GM12878 (cell line): ENCODE measurements around the gene VSTM5.

Experiments used
- BMI1 ChIP-seq: fragments of 450-650 bp; IDR thresholded peaks from 2 replicates; pipeline ENCODE4 v1.6.1; 2016; ENCODE audit warnings: mild to moderate bottlenecking, moderate library complexity, borderline replicate concordance
- CTCF ChIP-seq, 3 experiments: IDR thresholded peaks in 2 of 3; conservative IDR thresholded peaks in 1 of 3; 2 replicates each; pipeline ENCODE4 v1.5.1; 2011; ENCODE audit warnings: low read depth in 3 of 3, low read length in 3 of 3, mild to moderate bottlenecking in 3 of 3, control low read depth in 2 of 3, moderate library complexity in 2 of 3, inconsistent platforms in 1 of 3, mixed read lengths in 1 of 3; ENCODE audit not compliant: control insufficient read depth in 2 of 3, insufficient read depth in 1 of 3; ENCODE audit errors: extremely low read depth in 1 of 3
- EP300 ChIP-seq, 2 experiments: fragments of 150-350 bp in 1 of 2; IDR thresholded peaks; 2 replicates each; pipeline ENCODE4 v1.6.1; 2011 to 2012; ENCODE audit warnings: low read depth in 2 of 2, low read length in 2 of 2, borderline replicate concordance in 1 of 2, improper control_type of control experiment in 1 of 2, inconsistent platforms in 1 of 2; ENCODE audit not compliant: control insufficient read depth in 1 of 2
- EZH2 ChIP-seq: IDR thresholded peaks from 2 replicates; pipeline ENCODE4 v1.6.1; 2012; ENCODE audit warnings: low read depth, mild to moderate bottlenecking, control low read depth, inconsistent platforms, low read length, borderline replicate concordance; ENCODE audit not compliant: control insufficient read depth
- HDAC6 ChIP-seq: fragments of 200-600 bp; sonication (generic); IDR thresholded peaks from one replicate; pipeline ENCODE4 v1.8.0; 2017; ENCODE audit warnings: antibody characterized with exemption; ENCODE audit not compliant: unreplicated experiment
- IKZF2 ChIP-seq, 2 experiments: fragments of 450-650 bp; IDR thresholded peaks; 2 replicates each; pipeline ENCODE4 v1.6.1; 2017; ENCODE audit warnings: mild to moderate bottlenecking in 2 of 2, moderate library complexity in 2 of 2
- MYC ChIP-seq: IDR thresholded peaks from 2 replicates; pipeline ENCODE4 v1.6.1; 2011; ENCODE audit warnings: mild to moderate bottlenecking, low read length, moderate library complexity, inconsistent platforms; ENCODE audit not compliant: insufficient read depth, insufficient replicate concordance, insufficient read length, severe bottlenecking
- NFIC ChIP-seq: IDR thresholded peaks from 2 replicates; pipeline ENCODE4 v1.6.1; 2012; ENCODE audit warnings: low read depth, mild to moderate bottlenecking, inconsistent platforms, low read length, moderate library complexity
- POLR2A ChIP-seq: IDR thresholded peaks from 2 replicates; pipeline ENCODE4 v1.6.1; 2011; ENCODE audit warnings: low read depth, mild to moderate bottlenecking, low read length
- POLR2AphosphoS5 ChIP-seq: IDR thresholded peaks from 2 replicates; pipeline ENCODE4 v1.6.1; 2011; ENCODE audit warnings: mild to moderate bottlenecking, low read length, inconsistent platforms
- RAD21 ChIP-seq: IDR thresholded peaks from 2 replicates; pipeline ENCODE4 v1.6.1; 2011; ENCODE audit warnings: mild to moderate bottlenecking, low read depth, low read length, moderate library complexity; ENCODE audit not compliant: insufficient read depth
- RCOR1 ChIP-seq: conservative IDR thresholded peaks from 2 replicates; pipeline ENCODE4 v1.6.1; 2012; ENCODE audit warnings: low read depth, low read length, improper control_type of control experiment
- SUZ12 ChIP-seq: fragments of 200-600 bp; sonication (generic); IDR thresholded peaks from one replicate; pipeline ENCODE4 v1.6.1; 2018; ENCODE audit warnings: antibody characterized with exemption, mild to moderate bottlenecking; ENCODE audit not compliant: unreplicated experiment
- ZSCAN29 ChIP-seq: fragments of 450-650 bp; IDR thresholded peaks from 2 replicates; pipeline ENCODE4 v1.6.1; 2017; ENCODE audit warnings: mild to moderate bottlenecking, moderate library complexity

GRCh38 chr11:93783765-93784144 is 66.7 kb downstream of the VSTM5 start:
- peak in 1 of 3 experiments; percentile 12; a peak in 1 of 6 replicates for TF ChIP-seq CTCF (IDR thresholded peaks at IDR 0.05 in 2 of 3, conservative IDR thresholded peaks at IDR 0.05 in 1 of 3; ENCODE audit: control insufficient read depth in 2 of 3, extremely low read depth in 1 of 3, insufficient read depth in 1 of 3, low read depth in 3 of 3, low read length in 3 of 3)
- no peak for TF ChIP-seq HDAC6
- no peak for TF ChIP-seq POLR2A
- no peak for TF ChIP-seq EP300 (IDR thresholded peaks at IDR 0.05; ENCODE audit: borderline replicate concordance in 1 of 2, control insufficient read depth in 1 of 2, low read depth in 2 of 2, low read length in 2 of 2)
- TF ChIP-seq NFIC: no peak
- TF ChIP-seq POLR2AphosphoS5: no peak
- TF ChIP-seq EZH2: no peak
- TF ChIP-seq IKZF2 (IDR thresholded peaks at IDR 0.05): peak in 1 of 2 experiments; percentile 32; a peak in 1 of 4 replicates
- TF ChIP-seq SUZ12: no peak
- TF ChIP-seq RAD21: no peak
- no peak for TF ChIP-seq RCOR1
- TF ChIP-seq MYC: no peak
- TF ChIP-seq ZSCAN29: no peak
- no peak for TF ChIP-seq BMI1
